Lower leg skin (tissue), 4 donors: ENCODE results near the gene TMEM87B. TPM values are rescaled to one million over a fixed set of nuclear protein-coding genes. Genes with fewer than 3 reads are reported as not detected.

Source experiments
- DNase-seq, 2 donors: peaks; one replicate each; pipeline ENCODE4 v3.0.0-alpha.2; 2019; ENCODE audit warnings: low spot score in 2 of 2
- H3K4me3 ChIP-seq: fragments of 200-600 bp; sonication (generic); 2 replicates; pipeline ENCODE4 v1.5.1; 2017; ENCODE audit warnings: mild to moderate bottlenecking, low read depth; ENCODE audit not compliant: poor library complexity, severe bottlenecking
- CTCF ChIP-seq, 3 donors: fragments of 450-650 bp; IDR thresholded peaks; one replicate each; pipeline ENCODE4 v1.5.1; 2016; ENCODE audit warnings: antibody characterized with exemption in 3 of 3, mild to moderate bottlenecking in 3 of 3, moderate library complexity in 2 of 3
- POLR2A ChIP-seq, 2 donors: fragments of 450-650 bp; IDR thresholded peaks; one replicate each; pipeline ENCODE4 v1.6.1; 2016 to 2017; ENCODE audit warnings: antibody characterized with exemption in 2 of 2, mild to moderate bottlenecking in 1 of 2, moderate library complexity in 1 of 2
- WGBS, 2 donors: methylation state at CpG; one replicate each; pipeline ENCODE4 v1.1.5; 2018; 5-methylcytosine and 5-hydroxymethylcytosine counted together
- intact Hi-C: fragments of 100-400 bp; cut with DNase I; formaldehyde crosslinking; loops from one replicate; pipeline ENCODE4 v1.15.0; 2023; ENCODE audit warnings: low total_unique reads
- total RNA-seq, 4 donors: library from RNA; depleted of rRNA; stranded (reverse); fragments of >200 nt; gene quantifications; one replicate each; pipeline ENCODE4 v1.1.0, GENCODE V29; 2016

TMEM87B gene
- total RNA-seq, 4 donors from 2014 or later, result 21.5 to 27.0 (median 24.7) TPM

DNA sequence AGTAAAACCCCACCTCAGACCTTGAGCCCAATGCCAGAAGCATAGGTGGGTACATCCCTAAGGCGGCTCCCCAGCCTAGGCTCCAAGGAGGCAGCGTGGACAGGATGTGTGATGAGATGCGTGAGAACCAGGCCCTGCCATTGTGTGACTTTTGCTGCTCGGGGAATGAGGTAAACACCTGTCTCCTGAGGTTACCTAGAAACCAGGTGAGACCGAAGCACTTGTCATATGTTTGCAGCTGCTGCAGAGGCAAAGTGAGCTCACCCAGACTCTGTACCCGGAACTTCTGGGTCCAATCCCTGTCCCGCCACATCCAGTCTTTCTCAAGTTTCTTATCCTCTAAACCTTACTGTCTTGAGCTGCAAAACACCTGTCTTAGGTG, 86.5 kb downstream of the TMEM87B start:
- no peak overlapping the region for H3K4me3 ChIP-seq
- DNase-seq, result no peak
- intact Hi-C loops, result no loop called here
- TF ChIP-seq POLR2A (IDR thresholded peaks at IDR 0.05) (no peak), CTCF (IDR thresholded peaks at IDR 0.05) (no peak)
- 75 to 81% methylated on average over 7 of the region's 7 CpGs for WGBS, 2 donors

- no peak overlapping the region for H3K4me3 ChIP-seq
- WGBS, 2 donors, result 87 to 90% methylated on average over 8 of the region's 8 CpGs
- TF ChIP-seq CTCF (IDR thresholded peaks at IDR 0.05), result no peak
- TF ChIP-seq POLR2A (IDR thresholded peaks at IDR 0.05), result no peak
- peak in 1 of 2 donors; percentile 10 for DNase-seq
- intact Hi-C loops, result no loop called here
Observed at GRCh38 chr2:112142525-112143078, 87.5 kb downstream of the TMEM87B start.

DNA sequence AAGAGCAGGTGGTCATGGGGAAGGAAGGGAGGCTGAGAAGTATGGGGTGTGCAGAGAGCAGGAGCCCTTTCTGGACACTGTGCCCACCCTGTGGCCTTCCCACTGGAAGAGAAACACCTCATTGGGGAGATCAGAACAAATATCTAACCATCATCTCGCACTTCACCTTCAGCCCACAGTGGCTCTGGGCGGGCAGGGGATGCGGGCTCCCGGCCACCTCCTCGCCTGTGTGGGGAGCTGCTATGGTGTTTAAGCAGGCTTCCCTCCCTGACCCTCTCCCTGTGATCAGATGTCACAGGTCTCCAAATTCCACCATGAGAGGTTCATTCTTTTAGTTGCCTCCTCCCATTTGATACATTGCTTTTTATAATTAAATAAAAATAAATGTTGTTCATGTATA, 88.1 kb downstream of the TMEM87B start:
- DNase-seq, result peak in 1 of 2 donors; percentile 3
- no peak overlapping the region for H3K4me3 ChIP-seq
- intact Hi-C loops, result no loop called here
- WGBS, 2 donors, result 92 to 95% methylated on average over 5 of the region's 5 CpGs
- TF ChIP-seq CTCF (IDR thresholded peaks at IDR 0.05), result no peak
- TF ChIP-seq POLR2A (IDR thresholded peaks at IDR 0.05), result no peak

GRCh38 chr2:112144966-112145365, 89.9 kb downstream of the TMEM87B start:
- DNase-seq, result peak in 1 of 2 donors; percentile 14
- H3K4me3 ChIP-seq, result no peak overlapping the region
- intact Hi-C loops, result no loop called here
- TF ChIP-seq CTCF (IDR thresholded peaks at IDR 0.05) (no peak), POLR2A (IDR thresholded peaks at IDR 0.05) (no peak)
- 79 to 80% methylated on average over 6 of the region's 6 CpGs for WGBS, 2 donors

- peak; percentile 13 to 81 for DNase-seq
- TF ChIP-seq POLR2A (IDR thresholded peaks at IDR 0.05), result no peak
- no peak for TF ChIP-seq CTCF (IDR thresholded peaks at IDR 0.05)
- WGBS, 2 donors, result 73% methylated on average over 17 of the region's 17 CpGs
- intact Hi-C loops, result no loop called here
- H3K4me3 ChIP-seq, result no peak overlapping the region
Observed at GRCh38 chr2:112147382-112148168, 92.5 kb downstream of the TMEM87B start.
